HCT116 (cell line): ENCODE data around the gene HEMK1. TPM values are rescaled to one million over a fixed set of nuclear protein-coding genes. Genes with fewer than 3 reads are reported as not detected.

Source experiments
- ATAC-seq: fragments of 200-7000 bp; cut with Tn5 transposase; 2 replicates; pipeline ENCODE4 v1.9.1; 2020; ENCODE audit warnings: mild to moderate bottlenecking, moderate library complexity
- BruUV-seq: library from RNA; stranded (reverse); fragments of 400-500 nt; replicated peaks from 2 replicates; lab custom pipeline; 2021; lab: Mats Ljungman, UMichigan
- CTCF ChIA-PET: fragments of 300-600 bp; sonication (Branson Sonifier 250); formaldehyde crosslinking; loops from one replicate; lab custom pipeline; 2021; ENCODE audit warnings: antibody characterized with exemption; lab: Charles Lee
- POLR2A ChIA-PET: fragments of 300-600, 350-600 bp; sonication (Branson Sonifier 250); formaldehyde crosslinking; loops from one replicate; lab custom pipeline; 2021; ENCODE audit warnings: antibody characterized with exemption; lab: Charles Lee
- RAD21 ChIA-PET, 2 experiments: fragments of 300-600 bp; sonication (Branson Sonifier 250); formaldehyde crosslinking; loops; one replicate each; lab custom pipeline; 2023; ENCODE audit warnings: low total read pairs in 2 of 2; ENCODE audit not compliant: uncharacterized antibody in 2 of 2, unreplicated experiment in 2 of 2, low non-redundant PET in 1 of 2; lab: Charles Lee
- DNase-seq: peaks from one replicate; pipeline ENCODE4 v3.0.0-alpha.2; 2010; ENCODE audit warnings: low read depth, low spot score
- H2AFZ ChIP-seq: fragments of 200-600 bp; shearing (Covaris generic), sonication (generic); 2 replicates; pipeline ENCODE4 v1.6.1; 2017; ENCODE audit warnings: low read depth, mixed run types, mixed read lengths, antibody characterized with exemption, low read length; ENCODE audit not compliant: poor library complexity, severe bottlenecking
- H3K27ac ChIP-seq: 2 replicates; pipeline ENCODE4 v1.5.1; 2012; ENCODE audit warnings: low read depth, low read length
- H3K27me3 ChIP-seq: fragments of 200-600 bp; sonication (generic); 2 replicates; pipeline ENCODE4 v1.6.1; 2016; ENCODE audit warnings: mixed run types, low read length, mixed read lengths; ENCODE audit not compliant: insufficient read depth
- H3K36me3 ChIP-seq, 2 experiments: fragments of 200-500 bp in 1 of 2; fragments of 200-600 bp in 1 of 2; sonication (Bioruptor generic) in 1 of 2; sonication (generic) in 1 of 2; 2 replicates each; pipeline versions ENCODE4 v1.5.1 to v1.6.1; 2014 to 2016; ENCODE audit warnings: low read length in 2 of 2, inconsistent platforms in 1 of 2, mixed read lengths in 1 of 2, mixed run types in 1 of 2; ENCODE audit not compliant: insufficient read depth in 2 of 2, control insufficient read depth in 1 of 2
- H3K4me1 ChIP-seq, 2 experiments: fragments of 200-600 bp in 1 of 2; sonication (generic) in 1 of 2; 2 replicates each; pipeline versions ENCODE4 v1.5.1 to v1.6.1; 2012 to 2017; ENCODE audit warnings: low read length in 2 of 2, inconsistent platforms in 1 of 2, mild to moderate bottlenecking in 1 of 2, mixed read lengths in 1 of 2, mixed run types in 1 of 2, moderate library complexity in 1 of 2; ENCODE audit not compliant: insufficient read depth in 2 of 2, control insufficient read depth in 1 of 2
- H3K4me2 ChIP-seq: fragments of 200-600 bp; sonication (generic); 2 replicates; pipeline ENCODE4 v1.6.1; 2017; ENCODE audit warnings: mixed run types, low read length, mixed read lengths
- H3K4me3 ChIP-seq, 2 experiments: fragments of 200-600 bp in 1 of 2; sonication (generic) in 1 of 2; replicated peaks in 1 of 2; 2 replicates each; pipeline ENCODE4 v1.5.1; 2011 to 2016; ENCODE audit warnings: low read length in 2 of 2, control low read depth in 1 of 2, low read depth in 1 of 2, mild to moderate bottlenecking in 1 of 2, mixed read lengths in 1 of 2, mixed run types in 1 of 2
- H3K79me2 ChIP-seq: fragments of 200-600 bp; sonication (generic); 2 replicates; pipeline ENCODE4 v1.6.1; 2017; ENCODE audit warnings: mild to moderate bottlenecking, mixed run types, low read length, moderate library complexity, mixed read lengths; ENCODE audit not compliant: insufficient read depth
- H3K9ac ChIP-seq: fragments of 200-600 bp; sonication (generic); 2 replicates; pipeline ENCODE4 v1.6.1; 2016; ENCODE audit warnings: low read length, mixed read lengths
- H3K9me2 ChIP-seq: fragments of 200-600 bp; sonication (generic), shearing (Covaris generic); 2 replicates; pipeline ENCODE4 v1.6.1; 2017; ENCODE audit warnings: mixed run types, mild to moderate bottlenecking, moderate library complexity; ENCODE audit not compliant: insufficient read depth
- H3K9me3 ChIP-seq, 2 experiments: fragments of 200-500 bp in 1 of 2; fragments of 200-600 bp in 1 of 2; sonication (Bioruptor generic) in 1 of 2; sonication (generic) in 1 of 2; 2 replicates each; pipeline ENCODE4 v1.6.1; 2014 to 2017; ENCODE audit warnings: low read length in 2 of 2, mixed read lengths in 2 of 2, inconsistent platforms in 1 of 2, low read depth in 1 of 2, mild to moderate bottlenecking in 1 of 2, mixed run types in 1 of 2, moderate library complexity in 1 of 2; ENCODE audit not compliant: control insufficient read depth in 1 of 2, insufficient read depth in 1 of 2
- H4K20me1 ChIP-seq: fragments of 200-600 bp; sonication (generic), shearing (Covaris generic); 2 replicates; pipeline ENCODE4 v1.6.1; 2017; ENCODE audit warnings: mixed run types, mild to moderate bottlenecking, moderate library complexity; ENCODE audit not compliant: insufficient read depth
- CBX3 ChIP-seq: IDR thresholded peaks from 2 replicates; pipeline ENCODE4 v1.6.1; 2012; ENCODE audit warnings: low read depth
- CEBPB ChIP-seq: IDR thresholded peaks from 2 replicates; pipeline ENCODE4 v1.6.1; 2012; ENCODE audit warnings: low read depth
- CTCF ChIP-seq, 3 experiments: fragments of 200-600 bp in 1 of 3; sonication (generic) in 1 of 3; IDR thresholded peaks in 2 of 3; conservative IDR thresholded peaks in 1 of 3; 2 replicates each; pipeline ENCODE4 v1.5.1; 2012 to 2017; ENCODE audit warnings: low read depth in 2 of 3, low read length in 2 of 3, antibody characterized with exemption in 1 of 3, borderline replicate concordance in 1 of 3, control low read depth in 1 of 3, mild to moderate bottlenecking in 1 of 3, mixed read lengths in 1 of 3, mixed run types in 1 of 3, moderate library complexity in 1 of 3; ENCODE audit not compliant: insufficient read depth in 1 of 3
- EGR1 ChIP-seq: IDR thresholded peaks from 2 replicates; pipeline ENCODE4 v1.6.1; 2012; ENCODE audit warnings: low read depth
- ELF1 ChIP-seq: IDR thresholded peaks from 2 replicates; pipeline ENCODE4 v1.6.1; 2012; ENCODE audit warnings: low read depth, borderline replicate concordance
- EZH2phosphoT487 ChIP-seq: fragments of 200-600 bp; IDR thresholded peaks from 2 replicates; pipeline ENCODE4 v1.6.1; 2018; ENCODE audit warnings: antibody characterized with exemption, borderline replicate concordance
- JUND ChIP-seq: IDR thresholded peaks from 2 replicates; pipeline ENCODE4 v1.6.1; 2012
- POLR2A ChIP-seq: IDR thresholded peaks from 2 replicates; pipeline ENCODE4 v1.7.0; 2011; ENCODE audit warnings: borderline replicate concordance; ENCODE audit not compliant: insufficient read depth, insufficient read length; ENCODE audit errors: extremely low read depth
- SIN3A ChIP-seq: IDR thresholded peaks from 2 replicates; pipeline ENCODE4 v1.6.1; 2012; ENCODE audit warnings: low read depth
- ZFX ChIP-seq: fragments of 450-650 bp; IDR thresholded peaks from 2 replicates; pipeline ENCODE4 v1.6.1; 2017
- intact Hi-C: fragments of 100-400 bp; cut with micrococcal nuclease; formaldehyde crosslinking; loops from 2 replicates; pipeline ENCODE4 v1.10.0; 2022
- total RNA-seq: library from RNA; stranded (reverse); gene quantifications from one replicate; pipeline ENCODE4 v1.2.1, GENCODE V29; 2021; ENCODE audit not compliant: unreplicated experiment
- TF ChIP-seq, protein P1 (sequence below): IDR thresholded peaks from 2 replicates; pipeline ENCODE4 v1.6.1; 2012
- TF ChIP-seq, protein P2 (sequence below): IDR thresholded peaks from 2 replicates; pipeline ENCODE4 v1.6.1; 2012; ENCODE audit warnings: low read depth
- TF ChIP-seq, protein P3 (sequence below): IDR thresholded peaks from 2 replicates; pipeline ENCODE4 v1.6.1; 2011; ENCODE audit warnings: mild to moderate bottlenecking, low read length, moderate library complexity; ENCODE audit not compliant: insufficient replicate concordance; ENCODE audit errors: extremely low read depth

Gene HEMK1
- total RNA-seq, 1 experiment from 2014 or later, result 20.5 TPM

- H4K20me1 ChIP-seq, result no peaks in the 10 kb centered on the region
- H3K4me3 ChIP-seq, result no peak overlapping the region
- no peaks in the 10 kb centered on the region for H3K36me3 ChIP-seq
- no TSS peak for BruUV-seq
- no peak overlapping the region for H2AFZ ChIP-seq
- H3K4me1 ChIP-seq, result peaks cover 0 to 10% of the 10 kb centered on the region in 2 experiments; a peak in 2 of 4 replicates
- RAD21 ChIA-PET, result no interaction called here
- POLR2A ChIA-PET, result no interaction called here
- no peaks in the 10 kb centered on the region for H3K9me3 ChIP-seq
- ATAC-seq, result no peak
- intact Hi-C loops, result no loop called here
- TF ChIP-seq, protein P1, sequence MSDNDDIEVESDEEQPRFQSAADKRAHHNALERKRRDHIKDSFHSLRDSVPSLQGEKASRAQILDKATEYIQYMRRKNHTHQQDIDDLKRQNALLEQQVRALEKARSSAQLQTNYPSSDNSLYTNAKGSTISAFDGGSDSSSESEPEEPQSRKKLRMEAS, result no peak
- TF ChIP-seq EZH2phosphoT487 (no peak), CBX3 (no peak), POLR2A (no peak), CEBPB (no peak), CTCF (IDR thresholded peaks at IDR 0.05 in 2 of 3, conservative IDR thresholded peaks at IDR 0.05 in 1 of 3; ENCODE audit: borderline replicate concordance in 1 of 3, insufficient read depth in 1 of 3, low read depth in 2 of 3, low read length in 2 of 3) (no peak), SIN3A (no peak), ELF1 (no peak), EGR1 (no peak), JUND (no peak), ZFX (no peak)
- TF ChIP-seq, protein P2, sequence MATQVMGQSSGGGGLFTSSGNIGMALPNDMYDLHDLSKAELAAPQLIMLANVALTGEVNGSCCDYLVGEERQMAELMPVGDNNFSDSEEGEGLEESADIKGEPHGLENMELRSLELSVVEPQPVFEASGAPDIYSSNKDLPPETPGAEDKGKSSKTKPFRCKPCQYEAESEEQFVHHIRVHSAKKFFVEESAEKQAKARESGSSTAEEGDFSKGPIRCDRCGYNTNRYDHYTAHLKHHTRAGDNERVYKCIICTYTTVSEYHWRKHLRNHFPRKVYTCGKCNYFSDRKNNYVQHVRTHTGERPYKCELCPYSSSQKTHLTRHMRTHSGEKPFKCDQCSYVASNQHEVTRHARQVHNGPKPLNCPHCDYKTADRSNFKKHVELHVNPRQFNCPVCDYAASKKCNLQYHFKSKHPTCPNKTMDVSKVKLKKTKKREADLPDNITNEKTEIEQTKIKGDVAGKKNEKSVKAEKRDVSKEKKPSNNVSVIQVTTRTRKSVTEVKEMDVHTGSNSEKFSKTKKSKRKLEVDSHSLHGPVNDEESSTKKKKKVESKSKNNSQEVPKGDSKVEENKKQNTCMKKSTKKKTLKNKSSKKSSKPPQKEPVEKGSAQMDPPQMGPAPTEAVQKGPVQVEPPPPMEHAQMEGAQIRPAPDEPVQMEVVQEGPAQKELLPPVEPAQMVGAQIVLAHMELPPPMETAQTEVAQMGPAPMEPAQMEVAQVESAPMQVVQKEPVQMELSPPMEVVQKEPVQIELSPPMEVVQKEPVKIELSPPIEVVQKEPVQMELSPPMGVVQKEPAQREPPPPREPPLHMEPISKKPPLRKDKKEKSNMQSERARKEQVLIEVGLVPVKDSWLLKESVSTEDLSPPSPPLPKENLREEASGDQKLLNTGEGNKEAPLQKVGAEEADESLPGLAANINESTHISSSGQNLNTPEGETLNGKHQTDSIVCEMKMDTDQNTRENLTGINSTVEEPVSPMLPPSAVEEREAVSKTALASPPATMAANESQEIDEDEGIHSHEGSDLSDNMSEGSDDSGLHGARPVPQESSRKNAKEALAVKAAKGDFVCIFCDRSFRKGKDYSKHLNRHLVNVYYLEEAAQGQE, result no peak
- TF ChIP-seq, protein P3, sequence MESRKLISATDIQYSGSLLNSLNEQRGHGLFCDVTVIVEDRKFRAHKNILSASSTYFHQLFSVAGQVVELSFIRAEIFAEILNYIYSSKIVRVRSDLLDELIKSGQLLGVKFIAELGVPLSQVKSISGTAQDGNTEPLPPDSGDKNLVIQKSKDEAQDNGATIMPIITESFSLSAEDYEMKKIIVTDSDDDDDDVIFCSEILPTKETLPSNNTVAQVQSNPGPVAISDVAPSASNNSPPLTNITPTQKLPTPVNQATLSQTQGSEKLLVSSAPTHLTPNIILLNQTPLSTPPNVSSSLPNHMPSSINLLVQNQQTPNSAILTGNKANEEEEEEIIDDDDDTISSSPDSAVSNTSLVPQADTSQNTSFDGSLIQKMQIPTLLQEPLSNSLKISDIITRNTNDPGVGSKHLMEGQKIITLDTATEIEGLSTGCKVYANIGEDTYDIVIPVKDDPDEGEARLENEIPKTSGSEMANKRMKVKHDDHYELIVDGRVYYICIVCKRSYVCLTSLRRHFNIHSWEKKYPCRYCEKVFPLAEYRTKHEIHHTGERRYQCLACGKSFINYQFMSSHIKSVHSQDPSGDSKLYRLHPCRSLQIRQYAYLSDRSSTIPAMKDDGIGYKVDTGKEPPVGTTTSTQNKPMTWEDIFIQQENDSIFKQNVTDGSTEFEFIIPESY, result no peak
- H3K9ac ChIP-seq, result no peak overlapping the region
- no peaks in the 10 kb centered on the region for H3K79me2 ChIP-seq
- H3K9me2 ChIP-seq, result no peaks in the 10 kb centered on the region
- H3K27me3 ChIP-seq, result peaks cover 7% of the 10 kb centered on the region; the same call in 1 of the 2 replicates
- H3K27ac ChIP-seq, result no peak overlapping the region
- DNase-seq, result no peak
- H3K4me2 ChIP-seq, result no peak overlapping the region
- CTCF ChIA-PET, result no interaction called here
Measured at GRCh38 chr3:50523279-50523811, 46.0 kb upstream of the HEMK1 start.
